M059J (cell line): Measurements from ENCODE around the gene MAP4K2. TPM values are rescaled to one million over a fixed set of nuclear protein-coding genes. Genes with fewer than 3 reads are reported as not detected.
"Not testable (repeated sequence)": the region's sequence is repeated elsewhere in the genome, so short reads cannot be mapped to it uniquely, and the experiment has no call there.

Source experiments
- DNase-seq: peaks from one replicate; pipeline ENCODE4 v3.0.0-alpha.2; 2012; ENCODE audit warnings: low read depth
- total RNA-seq: library from RNA; depleted of rRNA; stranded (reverse); fragments of >200 nt; shearing (Covaris generic); gene quantifications from 2 replicates; pipeline ENCODE4 v1.2.3, GENCODE V29; 2014

The MAP4K2 gene
- total RNA-seq, 1 experiment from 2014 or later: 23.3 TPM

DNA sequence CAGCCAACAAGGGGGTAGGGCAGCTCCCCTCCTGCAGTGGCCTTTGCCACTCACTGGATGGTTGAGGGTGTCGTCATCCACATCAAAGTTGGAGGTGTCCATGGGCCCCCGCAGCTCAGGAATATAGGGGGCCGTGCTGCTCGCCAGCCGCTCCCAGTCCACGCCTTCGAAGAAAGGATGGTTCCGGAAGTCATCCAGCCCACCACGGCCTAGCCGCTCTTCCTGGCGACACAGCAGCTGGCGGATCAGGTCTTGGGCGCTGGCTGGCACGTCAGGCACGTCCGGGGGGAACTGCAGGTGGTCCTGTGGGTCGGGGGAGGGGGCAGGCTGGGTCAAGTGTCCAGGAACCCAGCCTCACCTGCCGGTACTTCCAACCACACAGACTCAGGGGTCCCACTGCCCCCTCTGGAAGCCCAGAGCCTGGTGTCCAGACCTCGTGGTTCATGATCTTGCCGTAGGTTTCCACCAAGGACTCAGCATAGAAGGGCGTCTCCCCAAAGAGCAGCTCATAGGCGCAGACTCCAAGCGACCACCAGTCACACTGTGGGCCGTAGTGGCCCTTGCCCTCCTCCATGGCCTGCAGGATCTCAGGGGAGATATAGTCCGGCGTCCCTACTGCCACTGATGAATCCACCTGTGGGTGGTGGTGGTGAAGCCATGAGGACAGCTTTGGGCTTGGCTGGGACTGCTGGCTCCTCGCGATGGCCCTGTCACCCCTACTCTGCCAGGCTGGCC is 35.8 kb upstream of the MAP4K2 start:
- DNase-seq: no peak

- no peak for DNase-seq
These were observed 34.9 kb upstream of the MAP4K2 start for GRCh38 chr11:64837887-64838351.

- no peak for DNase-seq
These were observed 33.5 kb upstream of the MAP4K2 start for GRCh38 chr11:64836448-64837072.

DNA sequence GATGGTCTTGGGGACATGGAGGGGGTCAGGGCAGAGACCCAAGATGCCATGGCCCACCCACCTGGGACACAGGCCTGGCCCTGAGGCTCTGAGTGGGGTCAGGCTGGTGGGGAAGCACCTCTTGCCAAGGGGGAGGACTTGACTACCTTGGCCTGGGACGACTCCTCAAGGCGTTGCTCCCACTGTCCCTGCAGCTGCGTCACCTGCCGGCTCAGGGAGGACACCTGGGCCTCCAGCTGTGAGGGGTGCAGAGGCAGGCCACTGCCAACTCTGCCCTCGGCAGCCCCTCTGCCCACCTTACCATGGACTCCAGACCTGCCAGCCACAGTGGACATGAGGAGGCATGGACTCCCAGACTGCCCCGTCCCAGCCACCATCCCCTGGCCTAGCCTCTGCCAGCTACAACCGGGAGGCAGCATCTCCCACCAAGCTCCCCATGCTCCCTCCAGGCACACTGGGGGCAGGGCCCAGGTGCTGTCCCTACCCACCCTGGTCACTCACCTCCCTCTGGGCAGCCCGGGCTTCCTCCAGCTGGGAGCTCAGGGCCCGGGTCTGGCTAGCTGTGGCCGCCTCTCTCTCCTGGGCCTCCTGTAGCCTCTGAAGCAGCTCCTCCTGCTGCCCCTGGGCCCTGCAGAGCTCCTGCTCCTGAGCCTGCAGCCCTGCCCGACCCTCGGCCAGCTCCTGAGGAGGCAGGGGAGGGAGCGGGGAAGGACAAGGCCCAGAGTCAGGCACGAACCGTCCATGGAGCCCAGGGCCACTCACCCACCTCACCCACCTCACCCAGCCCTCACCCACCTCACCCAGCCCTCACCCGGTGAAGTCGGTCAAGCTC is 32.8 kb upstream of the MAP4K2 start:
- DNase-seq: no peak

DNA sequence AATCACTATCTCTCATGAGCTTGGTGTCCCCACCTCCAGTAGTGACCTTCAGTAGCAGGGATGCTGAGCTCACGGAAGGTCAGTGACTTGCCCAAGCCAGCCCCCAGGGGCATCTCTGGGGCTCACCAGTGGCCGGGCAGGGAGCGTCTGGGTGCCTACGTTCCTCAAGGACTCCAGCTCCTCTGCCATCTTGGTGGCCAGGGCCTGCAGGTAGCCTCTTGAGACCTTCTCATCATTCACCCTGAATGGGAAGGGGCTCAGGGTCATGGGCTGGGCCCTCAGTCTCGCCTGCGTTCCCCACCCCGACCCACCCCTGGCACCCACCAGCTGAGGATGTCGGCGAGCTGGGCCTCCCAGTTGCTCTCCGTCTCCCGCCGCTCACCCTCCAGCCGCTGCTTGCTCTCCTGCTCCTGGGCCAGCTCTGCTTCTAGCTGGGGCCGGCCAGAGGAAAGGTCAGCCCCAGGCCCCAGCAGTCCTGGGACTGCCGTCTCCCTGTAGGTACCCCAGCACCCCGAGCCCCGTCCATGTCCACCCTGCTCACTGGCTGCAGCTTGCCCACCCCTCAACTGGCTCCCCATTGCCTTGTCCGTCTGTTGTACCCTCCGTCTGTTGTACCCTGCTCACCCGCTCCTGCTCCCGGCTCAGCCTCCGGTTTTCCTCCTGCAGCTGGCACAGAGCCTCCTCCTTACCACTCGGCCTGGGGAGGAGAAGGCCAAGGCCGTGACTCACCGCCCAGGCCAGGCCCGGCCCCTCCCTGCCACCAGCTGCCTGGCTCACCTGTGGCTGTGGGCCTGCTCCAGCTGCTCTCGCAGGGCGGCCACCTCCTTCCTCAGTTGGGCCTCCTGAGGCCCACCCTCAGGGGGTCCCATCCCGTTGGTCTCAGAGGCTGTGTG is 32.0 kb upstream of the MAP4K2 start:
- DNase-seq: peak; percentile 86

DNA sequence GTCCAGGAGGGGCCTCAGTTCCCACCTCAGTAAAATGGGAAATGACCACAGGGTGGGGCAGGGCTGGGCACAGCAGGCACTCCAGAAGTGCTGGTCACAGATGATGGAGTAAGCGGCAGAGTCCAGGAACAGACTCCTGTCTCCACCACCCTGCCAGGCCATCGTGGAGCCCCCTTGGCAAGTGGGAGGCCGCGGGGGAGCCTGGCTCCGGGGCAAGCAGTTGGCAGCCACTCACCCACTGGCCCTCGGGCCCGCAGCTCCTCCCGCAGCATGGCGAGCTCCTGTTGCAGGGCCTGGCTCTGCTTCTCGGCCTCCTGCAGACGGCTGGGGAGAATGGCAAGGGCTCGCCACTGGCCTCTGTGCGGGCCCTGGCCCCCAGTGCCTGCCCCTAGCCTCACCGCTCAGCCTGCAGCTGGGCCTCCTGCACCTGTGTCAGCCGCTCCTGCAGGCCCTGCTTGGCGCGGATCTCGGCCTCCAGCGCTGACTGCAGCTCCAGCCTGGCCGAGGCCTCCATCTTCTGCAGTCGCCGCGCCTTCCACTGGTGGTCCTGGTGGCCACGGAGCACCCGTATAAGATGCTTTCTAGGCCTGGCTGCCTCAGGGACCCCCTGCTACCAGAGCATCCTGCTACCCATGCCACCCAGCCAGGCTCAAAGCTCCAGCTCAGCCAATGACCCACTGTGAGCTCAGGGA is 31.2 kb upstream of the MAP4K2 start:
- no peak for DNase-seq

DNA sequence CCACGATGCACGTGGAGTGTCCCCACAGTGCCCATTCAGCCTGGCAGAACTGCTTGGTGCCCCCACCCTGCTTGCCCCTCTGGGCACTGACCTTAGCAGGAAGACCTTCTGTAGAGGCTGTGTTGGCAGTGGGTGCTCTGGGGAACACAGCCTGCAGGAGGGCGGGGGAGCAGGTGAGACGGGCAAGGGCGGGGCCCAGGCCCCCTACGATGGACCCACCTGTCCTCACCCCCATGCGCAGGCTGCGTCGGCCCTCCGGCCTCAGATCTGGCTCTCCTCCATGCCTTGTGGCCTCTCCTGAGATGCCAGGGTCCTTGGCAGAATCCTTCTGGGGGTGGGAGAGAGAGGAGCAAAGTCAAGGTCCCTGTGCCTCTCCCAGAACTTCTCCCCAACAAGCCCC is 30.5 kb upstream of the MAP4K2 start:
- no peak for DNase-seq

GRCh38 chr11:64833198-64833502 is 30.1 kb upstream of the MAP4K2 start:
- DNase-seq: no peak

- no peak for DNase-seq
These were observed 29.6 kb upstream of the MAP4K2 start for GRCh38 chr11:64832467-64833197.

GRCh38 chr11:64831411-64831891 is 28.4 kb upstream of the MAP4K2 start:
- no peak for DNase-seq

- DNase-seq: no peak
These were observed 26.7 kb upstream of the MAP4K2 start for GRCh38 chr11:64829536-64830251.

DNA sequence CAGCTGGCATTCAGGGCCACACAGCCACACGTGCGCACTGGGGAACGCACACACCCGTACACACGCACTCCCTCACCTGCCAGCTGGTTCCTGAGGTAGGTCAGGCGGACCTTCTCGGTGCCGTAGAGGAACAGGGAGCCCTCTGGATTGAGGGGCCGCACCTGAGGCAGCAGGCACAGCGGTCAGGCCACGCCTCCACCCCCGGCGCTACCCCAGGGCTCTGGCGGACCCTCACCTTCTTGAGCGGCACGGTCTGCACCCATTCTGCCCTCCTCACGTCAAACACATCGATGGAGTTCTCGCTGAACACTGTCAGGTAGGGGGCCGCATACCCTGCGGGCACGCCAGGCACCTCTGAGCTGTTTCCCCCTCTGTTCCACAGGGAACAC is 24.4 kb upstream of the MAP4K2 start:
- no peak for DNase-seq

DNA sequence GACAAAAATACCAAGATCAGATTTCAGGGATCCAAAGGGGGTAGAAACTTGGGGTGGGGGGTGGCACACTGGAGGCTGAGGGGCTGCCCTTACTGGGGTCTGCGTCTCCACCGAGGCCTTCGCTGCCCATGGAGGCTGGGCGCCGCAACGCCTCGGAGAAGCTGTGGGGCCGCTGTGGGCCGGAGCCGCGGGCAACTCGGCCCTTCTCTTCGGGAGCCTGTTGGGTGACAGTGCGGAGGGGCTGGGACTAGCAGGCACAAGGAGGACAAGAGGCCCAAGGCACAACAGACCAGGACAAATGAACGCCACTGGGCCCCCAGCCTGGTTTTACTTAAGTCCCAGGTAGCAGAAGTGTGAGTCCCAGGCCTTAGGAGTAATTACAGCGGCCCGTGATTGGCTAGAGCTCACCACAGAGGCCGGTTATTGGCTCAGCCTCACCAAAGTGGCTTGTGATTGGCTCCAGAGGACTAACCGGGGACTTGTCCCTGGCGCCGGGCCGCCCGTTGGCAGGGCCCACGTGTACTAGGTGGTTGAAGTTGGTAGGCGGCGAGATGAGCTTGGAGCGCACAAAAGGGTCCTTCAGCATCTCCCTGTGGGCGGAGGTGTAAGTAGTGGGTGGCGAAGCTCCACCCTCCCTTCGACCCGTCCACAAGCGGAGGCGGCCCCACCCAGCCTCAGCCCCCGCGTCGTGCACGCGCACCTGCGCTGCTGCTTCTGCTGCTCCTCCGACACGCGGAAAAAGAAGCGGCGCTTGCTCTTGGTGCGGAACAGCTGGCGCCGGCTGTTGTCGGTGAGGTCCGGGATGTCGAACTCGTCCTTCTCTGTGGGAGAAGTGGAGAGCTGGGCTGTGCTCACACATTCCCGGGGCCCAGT is 23.8 kb upstream of the MAP4K2 start:
- DNase-seq: no peak

GRCh38 chr11:64826062-64826461 is 23.0 kb upstream of the MAP4K2 start:
- no peak for DNase-seq

DNA sequence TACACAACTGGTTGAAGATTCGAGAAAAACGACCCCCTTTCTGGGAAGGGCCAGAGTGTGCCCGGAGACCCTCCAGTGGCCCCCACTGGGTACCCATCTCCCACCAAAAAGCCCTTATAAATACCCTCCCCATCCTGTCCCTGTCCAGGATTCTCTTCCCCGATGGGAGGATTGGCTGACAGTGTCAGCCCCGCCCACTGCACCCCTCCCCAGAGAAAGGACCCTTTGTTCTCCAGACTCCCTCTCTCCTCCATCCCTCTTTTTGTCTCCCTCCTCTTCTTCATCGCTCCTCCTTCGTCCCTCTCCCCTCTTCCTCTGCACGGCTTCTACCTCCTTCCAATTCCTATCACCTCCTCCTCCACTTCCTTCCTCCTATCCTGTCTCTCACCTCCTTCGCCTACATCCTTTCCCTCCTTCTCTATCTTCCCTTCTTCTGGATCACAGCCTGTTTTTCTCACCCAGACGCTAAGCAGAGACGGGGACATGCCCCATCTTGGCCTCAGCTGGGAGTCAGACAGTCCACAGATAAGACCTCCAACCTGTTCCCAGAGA is 20.6 kb upstream of the MAP4K2 start:
- DNase-seq: no peak

DNA sequence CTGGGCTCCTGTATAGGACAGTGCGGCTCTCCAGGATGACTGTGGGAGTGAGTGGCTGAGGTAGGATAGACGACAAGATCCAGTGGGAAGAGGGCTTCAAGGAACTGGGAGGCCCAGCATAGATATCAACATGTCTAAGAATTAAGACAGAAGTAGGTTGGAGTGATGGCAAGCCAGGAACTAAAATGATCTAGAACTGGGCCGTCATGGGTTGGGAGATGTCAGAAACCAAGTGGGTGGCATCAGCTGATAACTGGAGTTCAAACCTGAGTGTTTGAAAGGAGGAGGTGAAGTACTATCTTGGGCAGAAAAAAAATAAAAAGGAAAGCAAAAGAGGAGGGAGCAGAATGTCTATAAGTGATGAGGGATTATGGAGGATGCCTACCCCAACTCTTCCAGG is 14.5 kb upstream of the MAP4K2 start:
- DNase-seq: no peak

DNA sequence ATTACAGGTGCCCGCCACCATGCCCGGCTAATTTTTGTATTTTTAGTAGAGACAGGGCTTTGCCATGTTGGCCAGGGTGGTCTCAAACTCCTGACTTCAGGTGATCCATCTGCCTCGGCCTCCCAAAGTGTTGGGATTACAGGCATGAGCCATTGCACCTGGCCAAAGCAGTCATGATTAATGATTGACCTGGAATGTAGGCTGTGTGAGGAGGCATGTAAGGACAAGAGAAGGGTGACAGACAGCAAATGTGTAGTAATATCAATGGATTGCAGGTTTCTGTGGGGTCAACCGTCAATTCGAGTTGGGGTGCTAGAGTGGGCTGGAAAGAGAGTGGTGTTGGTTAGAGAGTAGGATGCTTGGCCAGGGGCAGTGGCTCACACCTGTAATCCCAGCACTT is 12.4 kb upstream of the MAP4K2 start:
- not testable (repeated sequence) for DNase-seq

- DNase-seq: peak; percentile 31
These were observed 11.7 kb upstream of the MAP4K2 start for GRCh38 chr11:64814712-64815187.
